Measurements from ENCODE around the gene CAPSL. TPM values are rescaled to one million over a fixed set of nuclear protein-coding genes. Genes with fewer than 3 reads are reported as not detected.

CAPSL gene
- total RNA-seq, 1 donor from 2014 or later = not detected

DNA sequence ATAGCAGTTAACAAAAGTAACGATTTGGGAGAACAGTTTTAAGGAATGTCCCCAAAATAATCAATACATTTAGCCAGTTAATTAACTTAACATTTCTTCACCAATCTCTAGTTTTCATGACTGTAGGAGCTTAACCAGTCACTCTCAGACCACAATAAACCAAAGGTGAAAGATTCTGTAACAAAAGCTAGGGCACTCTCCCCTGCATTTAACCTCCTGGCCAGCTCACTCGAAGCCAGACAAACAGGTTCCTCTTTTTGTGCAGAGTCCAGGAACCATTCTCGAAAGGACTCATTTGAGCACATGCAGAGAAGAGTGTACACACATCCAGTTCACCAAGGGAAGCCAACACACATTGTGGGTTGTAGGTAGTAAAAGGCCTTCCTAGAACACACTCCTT lies 75.3 kb downstream of the CAPSL start:
- no peaks in the 10 kb centered on the region for H3K36me3 ChIP-seq (ENCODE audit: control insufficient read depth, insufficient read depth, low read length)
- TF ChIP-seq, protein P1, sequence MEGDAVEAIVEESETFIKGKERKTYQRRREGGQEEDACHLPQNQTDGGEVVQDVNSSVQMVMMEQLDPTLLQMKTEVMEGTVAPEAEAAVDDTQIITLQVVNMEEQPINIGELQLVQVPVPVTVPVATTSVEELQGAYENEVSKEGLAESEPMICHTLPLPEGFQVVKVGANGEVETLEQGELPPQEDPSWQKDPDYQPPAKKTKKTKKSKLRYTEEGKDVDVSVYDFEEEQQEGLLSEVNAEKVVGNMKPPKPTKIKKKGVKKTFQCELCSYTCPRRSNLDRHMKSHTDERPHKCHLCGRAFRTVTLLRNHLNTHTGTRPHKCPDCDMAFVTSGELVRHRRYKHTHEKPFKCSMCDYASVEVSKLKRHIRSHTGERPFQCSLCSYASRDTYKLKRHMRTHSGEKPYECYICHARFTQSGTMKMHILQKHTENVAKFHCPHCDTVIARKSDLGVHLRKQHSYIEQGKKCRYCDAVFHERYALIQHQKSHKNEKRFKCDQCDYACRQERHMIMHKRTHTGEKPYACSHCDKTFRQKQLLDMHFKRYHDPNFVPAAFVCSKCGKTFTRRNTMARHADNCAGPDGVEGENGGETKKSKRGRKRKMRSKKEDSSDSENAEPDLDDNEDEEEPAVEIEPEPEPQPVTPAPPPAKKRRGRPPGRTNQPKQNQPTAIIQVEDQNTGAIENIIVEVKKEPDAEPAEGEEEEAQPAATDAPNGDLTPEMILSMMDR (IDR thresholded peaks at IDR 0.05; ENCODE audit: insufficient read depth, low read length, severe bottlenecking) = no peak
- no peak overlapping the region for H3K4me3 ChIP-seq (ENCODE audit: low read depth, low read length)
- DNase-seq (ENCODE audit: low read depth) (peak; percentile 36), FAIRE-seq (no peak)
- no peaks in the 10 kb centered on the region for H3K27me3 ChIP-seq (ENCODE audit: control insufficient read depth, insufficient read depth, low read length)

DNA sequence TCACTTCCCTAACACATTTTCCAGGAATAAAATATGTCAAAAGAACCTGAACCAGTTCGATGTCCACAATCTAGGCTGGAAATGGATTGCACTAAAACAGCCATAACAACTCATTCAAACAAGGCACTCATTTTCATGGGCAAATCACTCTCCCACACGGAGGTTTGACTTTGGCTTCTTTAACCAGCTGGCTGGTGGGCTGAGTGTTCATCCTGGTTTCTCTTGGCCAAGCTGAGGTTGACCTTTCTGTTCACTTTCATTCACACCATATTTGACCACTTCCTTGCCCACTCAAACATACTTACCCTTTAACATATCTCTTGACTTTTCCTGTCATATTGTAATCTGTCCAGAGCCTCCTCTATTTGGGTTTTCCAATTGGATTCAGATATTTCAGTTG lies 76.3 kb downstream of the CAPSL start:
- no peaks in the 10 kb centered on the region for H3K36me3 ChIP-seq (ENCODE audit: control insufficient read depth, insufficient read depth, low read length)
- H3K4me3 ChIP-seq (ENCODE audit: low read depth, low read length) = no peak overlapping the region
- H3K27me3 ChIP-seq (ENCODE audit: control insufficient read depth, insufficient read depth, low read length) = no peaks in the 10 kb centered on the region
- DNase-seq (ENCODE audit: low read depth) = no peak
- TF ChIP-seq, protein P1 (IDR thresholded peaks at IDR 0.05; ENCODE audit: insufficient read depth, low read length, severe bottlenecking) = no peak
- no peak for FAIRE-seq

DNA sequence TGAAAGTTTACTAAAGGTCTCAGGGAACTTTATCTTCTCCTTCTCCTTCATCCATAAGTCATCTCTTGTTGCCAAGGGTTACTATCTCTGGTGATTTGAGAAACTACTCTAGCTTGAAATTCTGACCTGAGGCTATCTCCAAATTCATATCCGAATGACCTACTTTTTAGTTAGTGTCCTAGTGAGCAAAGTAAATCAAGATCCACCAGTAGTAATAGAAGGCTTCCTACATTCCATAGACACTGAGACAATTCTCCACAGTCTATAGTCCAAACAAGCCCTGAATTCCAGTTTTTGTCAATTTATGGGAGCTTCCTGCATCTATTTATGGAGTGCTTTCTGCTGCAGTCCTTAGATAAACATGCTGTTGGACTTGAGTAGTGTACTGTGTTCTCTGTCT lies 76.7 kb downstream of the CAPSL start:
- no peak overlapping the region for H3K4me3 ChIP-seq (ENCODE audit: low read depth, low read length)
- H3K36me3 ChIP-seq (ENCODE audit: control insufficient read depth, insufficient read depth, low read length) = no peaks in the 10 kb centered on the region
- DNase-seq (ENCODE audit: low read depth) (no peak), FAIRE-seq (no peak)
- TF ChIP-seq, protein P1 (IDR thresholded peaks at IDR 0.05; ENCODE audit: insufficient read depth, low read length, severe bottlenecking) = no peak
- no peaks in the 10 kb centered on the region for H3K27me3 ChIP-seq (ENCODE audit: control insufficient read depth, insufficient read depth, low read length)

DNA sequence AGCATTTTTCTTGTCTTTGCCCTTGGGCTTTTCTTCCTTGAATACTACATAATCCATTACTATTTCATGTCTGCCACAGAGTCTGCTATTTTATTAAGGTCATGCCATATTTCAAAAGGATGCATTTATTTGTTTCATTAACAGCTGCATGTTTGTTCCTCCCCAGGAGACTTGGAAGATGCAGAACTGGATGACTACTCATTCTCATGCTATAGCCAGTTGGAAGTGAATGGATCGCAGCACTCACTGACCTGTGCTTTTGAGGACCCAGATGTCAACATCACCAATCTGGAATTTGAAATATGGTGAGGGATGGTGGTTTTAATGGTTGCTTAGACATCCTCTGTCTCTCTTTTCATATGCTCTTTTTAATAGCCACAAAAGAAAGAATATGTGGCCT lies 77.7 kb downstream of the CAPSL start:
- Histone ChIP-seq H3K27me3 (ENCODE audit: control insufficient read depth, insufficient read depth, low read length) (no peaks in the 10 kb centered on the region), H3K4me3 (ENCODE audit: low read depth, low read length) (no peak overlapping the region), H3K36me3 (ENCODE audit: control insufficient read depth, insufficient read depth, low read length) (no peaks in the 10 kb centered on the region)
- DNase-seq (ENCODE audit: low read depth) (no peak), FAIRE-seq (no peak)
- TF ChIP-seq, protein P1 (IDR thresholded peaks at IDR 0.05; ENCODE audit: insufficient read depth, low read length, severe bottlenecking) = no peak

DNA sequence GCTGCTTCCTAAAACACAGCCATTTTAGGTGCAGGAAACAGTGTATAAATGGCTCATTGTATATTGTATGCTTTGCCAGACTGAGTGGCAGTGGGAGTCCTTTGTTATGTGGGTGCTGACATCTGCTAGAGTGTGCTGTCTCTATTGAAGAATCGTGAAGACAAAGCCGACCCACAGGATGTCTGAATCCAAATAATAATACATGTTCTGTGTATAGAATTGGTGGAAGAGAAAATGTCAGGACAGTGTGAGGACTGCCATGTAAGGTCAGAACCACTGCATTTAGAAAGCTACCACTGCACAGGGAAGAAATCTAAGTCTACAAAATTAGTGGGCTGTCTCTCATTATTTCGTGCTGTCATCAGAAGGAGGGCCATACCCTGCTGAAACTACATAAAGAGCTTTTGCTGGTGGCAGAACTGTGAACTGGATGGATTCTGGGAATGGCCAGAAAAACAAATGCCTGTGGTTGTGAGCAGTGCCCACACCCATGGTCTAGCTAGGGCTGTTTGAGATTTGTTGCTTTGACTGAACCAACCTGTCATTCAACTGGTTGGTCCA lies 79.2 kb downstream of the CAPSL start:
- FAIRE-seq = no peak
- H3K4me3 ChIP-seq (ENCODE audit: low read depth, low read length) = no peak overlapping the region

More for the DNA sequence above, 79.2 kb downstream of the CAPSL start:
- no peak for DNase-seq (ENCODE audit: low read depth)
- Histone ChIP-seq H3K27me3 (ENCODE audit: control insufficient read depth, insufficient read depth, low read length) (no peaks in the 10 kb centered on the region), H3K36me3 (ENCODE audit: control insufficient read depth, insufficient read depth, low read length) (no peaks in the 10 kb centered on the region)
- TF ChIP-seq, protein P1 (IDR thresholded peaks at IDR 0.05; ENCODE audit: insufficient read depth, low read length, severe bottlenecking) = no peak
